HG02885 (cell line): Measurements from ENCODE around the gene SPACA7.
"Not testable (repeated sequence)": the region's sequence is repeated elsewhere in the genome, so short reads cannot be mapped to it uniquely, and the experiment has no call there.

Experiments
- ATAC-seq: cut with Tn5 transposase; IDR thresholded peaks from one replicate; pipeline ENCODE4 v1.9.1; 2021; ENCODE audit warnings: mild to moderate bottlenecking; ENCODE audit not compliant: unreplicated experiment, poor library complexity

Gene SPACA7

GRCh38 chr13:112349681-112350080 is 26.5 kb upstream of the SPACA7 start:
- ATAC-seq: no peak

GRCh38 chr13:112350300-112350699 is 25.9 kb upstream of the SPACA7 start:
- no peak for ATAC-seq

- no peak for ATAC-seq
Measured at GRCh38 chr13:112351825-112352224, 24.3 kb upstream of the SPACA7 start.

- no peak for ATAC-seq
Measured at GRCh38 chr13:112353856-112354255, 22.3 kb upstream of the SPACA7 start.

- no peak for ATAC-seq
Measured at GRCh38 chr13:112354330-112355273, 21.6 kb upstream of the SPACA7 start.

- no peak for ATAC-seq
Measured at GRCh38 chr13:112355274-112355838, 20.8 kb upstream of the SPACA7 start.

GRCh38 chr13:112356190-112356589 is 20.0 kb upstream of the SPACA7 start:
- ATAC-seq: no peak

GRCh38 chr13:112358156-112358555 is 18.0 kb upstream of the SPACA7 start:
- no peak for ATAC-seq

- ATAC-seq: no peak
Measured at GRCh38 chr13:112362021-112362420, 14.1 kb upstream of the SPACA7 start.

- no peak for ATAC-seq
Measured at GRCh38 chr13:112363867-112364528, 12.2 kb upstream of the SPACA7 start.

- ATAC-seq: no peak
Measured at GRCh38 chr13:112366907-112367646, 9.1 kb upstream of the SPACA7 start.

GRCh38 chr13:112368883-112369282 is 7.3 kb upstream of the SPACA7 start:
- no peak for ATAC-seq

GRCh38 chr13:112370311-112370710 is 5.8 kb upstream of the SPACA7 start:
- no peak for ATAC-seq

- no peak for ATAC-seq
Measured at GRCh38 chr13:112374271-112374670, 1.9 kb upstream of the SPACA7 start.

GRCh38 chr13:112391746-112392145 is 15.6 kb downstream of the SPACA7 start:
- no peak for ATAC-seq

GRCh38 chr13:112392719-112393118 is 16.6 kb downstream of the SPACA7 start:
- no peak for ATAC-seq

GRCh38 chr13:112395022-112395421 is 18.9 kb downstream of the SPACA7 start:
- ATAC-seq: not testable (repeated sequence)

GRCh38 chr13:112395941-112396340 is 19.8 kb downstream of the SPACA7 start:
- not testable (repeated sequence) for ATAC-seq

- ATAC-seq: no peak
Measured at GRCh38 chr13:112397108-112397507, 21.0 kb downstream of the SPACA7 start.

- not testable (repeated sequence) for ATAC-seq
Measured at GRCh38 chr13:112398347-112398746, 22.2 kb downstream of the SPACA7 start.
